Transverse colon (tissue), 4 donors: ENCODE data around the gene UPF3B. TPM values are rescaled to one million over a fixed set of nuclear protein-coding genes. Genes with fewer than 3 reads are reported as not detected.
A peak's percentile ranks its signal among the peaks of the same experiment; 100 is the strongest.

Experiments
- DNase-seq: peaks from one replicate; pipeline ENCODE4 v3.0.0-alpha.2; 2019
- H3K27ac ChIP-seq, 4 donors: fragments of 200-600 bp; sonication (generic); 2 replicates each; pipeline ENCODE4 v1.5.1; 2016 to 2018; ENCODE audit warnings: inconsistent platforms in 4 of 4
- H3K27me3 ChIP-seq: fragments of 200-600 bp; sonication (generic); 2 replicates; pipeline ENCODE4 v1.5.1; 2017; ENCODE audit warnings: inconsistent platforms
- H3K36me3 ChIP-seq, 4 donors: fragments of 200-600 bp; sonication (generic); 2 replicates each; pipeline ENCODE4 v1.5.1; 2017 to 2019; ENCODE audit warnings: inconsistent platforms in 4 of 4
- H3K4me1 ChIP-seq, 4 donors: fragments of 200-600 bp; sonication (generic); 2 replicates each; pipeline ENCODE4 v1.5.1; 2017 to 2020; ENCODE audit warnings: inconsistent platforms in 4 of 4
- H3K4me3 ChIP-seq, 4 donors: fragments of 200-600 bp; sonication (generic); 1 replicate in 1 of 4; 2 replicates in 3 of 4; pipeline versions ENCODE4 v1.5.1 to v1.6.1; 2017 to 2019; ENCODE audit warnings: inconsistent platforms in 4 of 4
- H3K9me3 ChIP-seq, 2 donors: fragments of 200-600 bp; sonication (generic); 2 replicates each; pipeline ENCODE4 v1.5.1; 2017 to 2019; ENCODE audit warnings: inconsistent platforms in 2 of 2
- CTCF ChIP-seq, 5 experiments: fragments of 200-600 bp in 3 of 5; fragments of 450-650 bp in 2 of 5; sonication (generic) in 3 of 5; IDR thresholded peaks; 1 replicate in 2 of 5; 2 replicates in 3 of 5; pipeline ENCODE4 v1.5.1; 2016 to 2017; ENCODE audit warnings: antibody characterized with exemption in 5 of 5, inconsistent platforms in 3 of 5, mild to moderate bottlenecking in 2 of 5, moderate library complexity in 1 of 5
- EP300 ChIP-seq: sonication (generic); formaldehyde crosslinking; IDR thresholded peaks from one replicate; pipeline ENCODE4 v1.6.1; 2017; ENCODE audit warnings: antibody characterized with exemption, low read depth
- POLR2A ChIP-seq: fragments of 450-650 bp; IDR thresholded peaks from one replicate; pipeline ENCODE4 v1.6.1; 2016; ENCODE audit warnings: antibody characterized with exemption, mild to moderate bottlenecking, moderate library complexity
- POLR2AphosphoS5 ChIP-seq, 3 donors: sonication (generic); formaldehyde crosslinking; IDR thresholded peaks; one replicate each; pipeline ENCODE4 v1.6.1; 2016; ENCODE audit warnings: antibody characterized with exemption in 3 of 3
- WGBS, 2 donors: methylation state at CpG; one replicate each; pipeline ENCODE4 v1.1.5; 2018; ENCODE audit warnings: low coverage in 1 of 2; 5-methylcytosine and 5-hydroxymethylcytosine counted together
- in situ Hi-C, 4 donors: fragments of 200-750 bp; cut with MboI; loops; one replicate each; pipeline versions ENCODE4 v1.15.0 to v1.15.1; 2017; ENCODE audit warnings: low sequenced_read_pairs in 3 of 4, low pct_ligation_motif_present in 1 of 4, low pct_unique_long_range_greater_than_20kb in 1 of 4
- intact Hi-C: fragments of 100-400 bp; cut with DNase I; formaldehyde crosslinking; loops from one replicate; pipeline ENCODE4 v1.15.1; 2023; ENCODE audit warnings: low total_unique reads
- total RNA-seq, 4 donors: library from RNA; depleted of rRNA; stranded (reverse); fragments of >200 nt; gene quantifications; one replicate each; pipeline ENCODE4 v1.1.0, GENCODE V29; 2016

Gene UPF3B
- total RNA-seq, 4 donors from 2014 or later, result 3.4 to 16.8 (median 5.7) TPM

GRCh38 chrX:119880076-119880475 is 27.3 kb upstream of the UPF3B start:
- no peak overlapping the region for H3K4me3 ChIP-seq
- intact Hi-C loops, result loop anchor here (5.0 kb wide), 1 partner anchor 1517 kb away; no protein-coding TSS in a partner anchor

GRCh38 chrX:119878740-119879139 is 26.0 kb upstream of the UPF3B start:
- H3K4me3 ChIP-seq, result no peak overlapping the region
- WGBS, 2 donors, result 68 to 78% methylated on average over 2 of the region's 2 CpGs
- intact Hi-C loops, result no loop called here
- no peak overlapping the region for H3K27ac ChIP-seq
- H3K9me3 ChIP-seq, result no peaks in the 10 kb centered on the region
- DNase-seq, result no peak
- TF ChIP-seq EP300 (no peak), CTCF (IDR thresholded peaks at IDR 0.05) (no peak), POLR2AphosphoS5 (IDR thresholded peaks at IDR 0.05) (no peak), POLR2A (no peak)
- H3K27me3 ChIP-seq, result no peaks in the 10 kb centered on the region
- in situ Hi-C loops, result no loop called here
- no peaks in the 10 kb centered on the region for H3K36me3 ChIP-seq
- H3K4me1 ChIP-seq, result peaks cover 0 to 1% (median 0%) of the 10 kb centered on the region in 4 donors

More at GRCh38 chrX:119880076-119880475, 27.3 kb upstream of the UPF3B start:
- no peak overlapping the region for H3K27ac ChIP-seq
- WGBS, 2 donors, result 60 to 77% methylated on average over 1 to 5 of the region's 5 CpGs
- no peaks in the 10 kb centered on the region for H3K36me3 ChIP-seq
- no peaks in the 10 kb centered on the region for H3K27me3 ChIP-seq
- no peak for DNase-seq
- in situ Hi-C loops, result no loop called here
- TF ChIP-seq CTCF (IDR thresholded peaks at IDR 0.05) (no peak), POLR2A (no peak), POLR2AphosphoS5 (IDR thresholded peaks at IDR 0.05) (no peak), EP300 (no peak)
- no peaks in the 10 kb centered on the region for H3K9me3 ChIP-seq
- H3K4me1 ChIP-seq, result no peaks in the 10 kb centered on the region

- WGBS, 2 donors, result 51% methylated on average over 62 of the region's 62 CpGs; no CpG with 5 or more reads in 1 of the 2 donors
- Histone ChIP-seq H3K4me3 (peak within 1 kb of the TSS; percentile 45 to 71 (median 62)), H3K9me3 (no peaks in the 10 kb centered on the region), H3K27ac (peak within 1 kb of the TSS; percentile 90 to 97 (median 96)), H3K4me1 (peaks cover 0 to 24% (median 4%) of the 10 kb centered on the region in 4 donors), H3K36me3 (no peaks in the 10 kb centered on the region), H3K27me3 (no peaks in the 10 kb centered on the region)
- intact Hi-C loops (no loop called here), in situ Hi-C loops (no loop called here)
- TF ChIP-seq POLR2AphosphoS5 (IDR thresholded peaks at IDR 0.05), result peak; percentile 89 to 95 (median 94)
- TF ChIP-seq POLR2A, result peak; percentile 93
- TF ChIP-seq CTCF (IDR thresholded peaks at IDR 0.05), result no peak
- DNase-seq, result peak; percentile 89
Measured at GRCh38 chrX:119871599-119872395, 19.0 kb upstream of the UPF3B start, which contains the start of the genes NDUFA1 and RNF113A. Gene NDUFA1, plus strand, starts transcription at chrX:119871832. Its CDS starts 80 bp downstream, at chrX:119871912. Gene RNF113A, minus strand, starts transcription at chrX:119871733. Its CDS starts 120 bp downstream, at chrX:119871613.

GRCh38 chrX:119871245-119871598 is 18.5 kb upstream of the UPF3B start:
- DNase-seq, result no peak
- no peaks in the 10 kb centered on the region for H3K27me3 ChIP-seq
- in situ Hi-C loops (no loop called here), intact Hi-C loops (no loop called here)
- no peaks in the 10 kb centered on the region for H3K9me3 ChIP-seq
- H3K36me3 ChIP-seq, result no peaks in the 10 kb centered on the region
- H3K27ac ChIP-seq, result peak overlapping the region; percentile 90 to 97 (median 96)
- H3K4me1 ChIP-seq, result peaks cover 0 to 24% (median 4%) of the 10 kb centered on the region in 4 donors
- 45% methylated on average over 26 of the region's 26 CpGs; no CpG with 5 or more reads in 1 of the 2 donors for WGBS, 2 donors
- TF ChIP-seq POLR2AphosphoS5 (IDR thresholded peaks at IDR 0.05), result no peak
- no peak for TF ChIP-seq EP300
- no peak for TF ChIP-seq POLR2A
- TF ChIP-seq CTCF (IDR thresholded peaks at IDR 0.05), result no peak
- peak overlapping the region; percentile 24 to 71 (median 53) for H3K4me3 ChIP-seq
